ENCODE results near the gene NPPB.
A peak's percentile ranks its signal among the peaks of the same experiment; 100 is the strongest.

NPPB gene

GRCh38 chr1:11856698-11857097, 2.0 kb downstream of the NPPB start:
- DNase-seq, result no peak

DNA sequence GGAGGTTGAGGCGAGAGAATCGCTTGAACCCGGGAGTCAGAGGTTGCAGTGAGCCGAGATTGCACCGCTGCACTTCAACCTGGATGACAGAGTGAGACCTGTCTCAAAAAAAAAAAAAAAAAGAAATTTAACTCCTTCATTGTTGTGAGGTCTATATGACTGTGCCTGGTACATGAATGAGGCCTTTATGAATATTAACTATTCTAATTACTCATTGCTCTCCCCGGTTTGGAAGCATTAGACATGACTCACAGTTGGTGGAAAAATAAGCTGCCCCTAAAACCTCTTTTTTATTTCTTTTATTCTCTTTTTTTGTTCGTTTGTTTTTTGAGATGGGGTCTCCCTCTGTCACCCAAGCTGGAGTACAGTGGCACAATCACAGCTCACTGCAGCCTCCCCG, 3.3 kb downstream of the NPPB start:
- no peak for DNase-seq

DNA sequence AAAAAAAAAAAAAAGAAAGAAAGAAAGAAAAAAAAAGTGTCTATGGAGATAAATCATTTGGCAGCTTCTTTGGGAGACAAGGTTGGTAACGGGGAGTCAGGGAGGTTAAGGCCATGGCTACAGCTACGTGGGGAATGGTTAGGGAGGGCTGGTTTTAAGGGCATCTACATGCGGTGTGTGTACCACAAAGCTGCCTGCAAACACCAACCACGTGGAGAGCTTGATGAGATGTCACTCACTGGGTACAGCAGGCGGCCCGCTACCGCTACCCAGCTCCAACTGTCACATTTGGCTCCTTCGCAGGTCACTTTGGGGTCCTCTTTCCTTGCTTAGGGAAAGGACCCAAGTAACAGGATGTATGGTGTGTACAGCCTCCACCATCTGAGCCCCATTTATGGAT, 4.2 kb downstream of the NPPB start:
- DNase-seq, result no peak

DNA sequence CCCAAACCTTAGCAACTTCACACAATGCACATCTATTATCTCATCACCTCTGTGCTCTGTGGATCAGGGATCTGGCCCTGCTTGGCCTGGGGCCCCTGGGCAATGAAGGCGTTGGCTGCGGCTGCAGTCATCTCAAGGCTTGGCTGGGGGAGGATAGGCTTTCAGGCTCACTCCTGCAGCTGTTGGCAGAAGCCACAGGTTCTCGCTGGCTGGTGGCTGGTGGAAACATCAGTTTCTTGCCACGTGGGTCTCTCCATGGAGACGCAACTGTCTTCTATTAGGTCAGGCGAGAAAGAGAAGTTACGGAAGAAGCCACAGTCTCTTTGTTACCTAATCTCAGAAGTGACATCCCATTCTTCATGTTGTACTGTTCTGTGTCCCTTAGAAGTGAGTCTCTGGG, 7.6 kb downstream of the NPPB start:
- no peak for DNase-seq

DNA sequence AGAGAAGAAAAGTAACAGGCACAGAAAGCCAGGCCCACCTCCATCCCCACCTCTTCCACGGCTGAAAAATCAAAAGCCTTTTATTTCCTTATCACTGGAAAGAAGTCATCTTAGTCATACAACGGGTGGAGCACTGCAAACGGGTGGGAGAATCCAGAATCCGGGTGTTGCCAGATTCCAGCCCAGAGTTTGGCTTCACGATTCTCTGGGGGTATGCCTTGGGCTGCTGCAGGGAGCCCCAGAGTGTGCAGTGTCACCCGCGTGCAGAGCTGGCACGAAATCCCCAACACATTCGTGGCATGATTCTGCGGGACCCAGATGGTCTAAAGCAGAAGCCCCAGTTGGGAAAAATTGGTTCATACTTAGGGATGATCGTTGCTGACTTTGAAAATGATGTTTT, 8.6 kb downstream of the NPPB start:
- DNase-seq, result no peak

DNA sequence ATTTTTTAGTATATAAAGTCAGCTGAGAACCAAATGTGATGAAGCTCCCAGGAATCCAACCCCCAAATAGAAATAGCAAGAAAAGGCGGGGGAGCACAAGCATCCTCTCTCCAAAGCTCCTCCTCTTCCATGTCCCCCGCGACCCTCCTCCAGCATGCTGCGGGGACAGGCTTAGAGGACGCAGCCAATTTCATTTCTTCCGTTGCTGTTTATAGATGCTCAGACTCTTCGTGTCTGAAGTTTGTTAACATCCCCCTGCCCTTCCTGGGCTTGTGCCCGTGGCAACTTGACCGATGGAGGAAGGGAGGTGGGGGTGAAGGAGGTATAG, 10.4 kb downstream of the NPPB start:
- no peak for DNase-seq

GRCh38 chr1:11847667-11848372, 10.9 kb downstream of the NPPB start, which contains the start of gene NPPA:
Gene NPPA (minus strand): TSS chr1:11847783. CDS start chr1:11847684, 99 bp downstream.
- DNase-seq, result peak; percentile 99

DNA sequence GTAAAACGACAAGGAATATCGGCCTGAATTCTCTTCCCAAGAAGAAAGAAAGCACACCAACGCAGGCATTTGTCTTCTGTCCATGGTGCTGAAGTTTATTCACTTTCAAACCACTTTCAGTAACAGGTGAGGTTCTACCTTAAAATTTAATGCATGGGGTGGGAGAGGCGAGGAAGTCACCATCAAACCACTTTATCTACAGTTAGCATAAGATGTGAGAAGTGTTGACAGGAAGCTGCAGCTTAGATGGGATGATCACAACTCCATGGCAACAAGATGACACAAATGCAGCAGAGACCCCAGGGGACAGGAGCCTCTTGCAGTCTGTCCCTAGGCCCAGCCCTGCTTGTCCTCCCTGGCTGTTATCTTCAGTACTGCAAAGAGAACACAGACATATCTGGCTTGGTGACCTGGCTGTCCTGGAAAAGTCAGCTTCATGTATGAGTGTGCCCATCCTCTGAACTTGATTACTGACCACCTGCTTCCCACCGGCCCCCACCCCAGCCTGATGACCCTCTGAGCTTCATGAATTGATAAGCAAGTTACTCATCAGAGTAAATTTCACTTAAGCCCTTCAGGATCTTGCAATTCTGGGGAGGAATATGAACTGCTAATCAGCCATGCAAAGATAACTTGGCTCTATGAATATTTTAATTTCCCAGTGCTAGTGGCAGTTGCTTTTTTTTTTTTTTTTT, 13.0 kb downstream of the NPPB start:
- no peak for DNase-seq

- peak; percentile 56 for DNase-seq
Measured at GRCh38 chr1:11842154-11843041, 16.3 kb downstream of the NPPB start.

GRCh38 chr1:11841245-11842153, 17.2 kb downstream of the NPPB start:
- peak; percentile 56 for DNase-seq

- DNase-seq, result no peak
Measured at GRCh38 chr1:11839727-11840705, 18.7 kb downstream of the NPPB start.

DNA sequence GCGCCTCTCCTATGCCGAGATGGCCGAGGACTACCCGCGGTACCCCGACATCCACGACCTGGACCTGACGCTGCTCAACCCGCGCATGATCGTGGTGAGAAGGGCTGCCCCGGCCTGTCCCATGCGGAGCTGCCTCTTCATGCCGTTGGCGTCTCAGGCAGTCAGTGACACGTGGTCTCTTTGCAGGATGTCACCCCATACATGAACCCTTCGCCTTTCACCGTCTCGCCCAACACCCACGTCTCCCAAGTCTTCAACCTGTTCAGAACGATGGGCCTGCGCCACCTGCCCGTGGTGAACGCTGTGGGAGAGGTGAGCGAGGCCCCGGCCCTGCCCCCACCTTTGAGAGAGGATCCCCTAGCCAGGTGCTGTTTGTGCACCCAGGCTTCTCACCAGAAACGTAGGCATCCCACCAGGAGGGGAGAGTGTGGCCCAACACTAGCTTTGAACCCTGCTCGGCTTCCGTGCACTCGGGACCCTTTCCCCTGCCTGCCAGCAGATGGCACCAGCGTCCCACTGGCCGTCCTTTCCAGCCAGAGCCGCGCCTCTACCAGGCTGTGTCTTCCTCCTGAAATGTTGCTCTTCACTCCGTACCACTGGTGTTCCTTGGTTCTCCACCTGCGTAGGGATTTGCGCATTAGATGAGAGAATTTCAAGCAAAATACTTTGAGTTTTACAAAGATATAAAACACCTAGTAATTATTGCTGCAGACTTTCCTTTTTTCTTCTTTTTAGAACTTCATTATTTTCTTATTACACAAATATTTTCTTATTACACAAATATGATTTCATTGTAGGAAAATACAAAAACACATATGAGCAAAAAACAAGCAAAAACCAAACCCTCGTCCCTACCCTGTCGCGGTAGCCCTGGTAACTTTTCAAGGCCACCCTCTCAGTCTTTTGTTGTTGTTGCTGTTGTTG, 20.1 kb downstream of the NPPB start:
- DNase-seq, result peak; percentile 73

- DNase-seq, result no peak
Measured at GRCh38 chr1:11837767-11838348, 20.9 kb downstream of the NPPB start.

DNA sequence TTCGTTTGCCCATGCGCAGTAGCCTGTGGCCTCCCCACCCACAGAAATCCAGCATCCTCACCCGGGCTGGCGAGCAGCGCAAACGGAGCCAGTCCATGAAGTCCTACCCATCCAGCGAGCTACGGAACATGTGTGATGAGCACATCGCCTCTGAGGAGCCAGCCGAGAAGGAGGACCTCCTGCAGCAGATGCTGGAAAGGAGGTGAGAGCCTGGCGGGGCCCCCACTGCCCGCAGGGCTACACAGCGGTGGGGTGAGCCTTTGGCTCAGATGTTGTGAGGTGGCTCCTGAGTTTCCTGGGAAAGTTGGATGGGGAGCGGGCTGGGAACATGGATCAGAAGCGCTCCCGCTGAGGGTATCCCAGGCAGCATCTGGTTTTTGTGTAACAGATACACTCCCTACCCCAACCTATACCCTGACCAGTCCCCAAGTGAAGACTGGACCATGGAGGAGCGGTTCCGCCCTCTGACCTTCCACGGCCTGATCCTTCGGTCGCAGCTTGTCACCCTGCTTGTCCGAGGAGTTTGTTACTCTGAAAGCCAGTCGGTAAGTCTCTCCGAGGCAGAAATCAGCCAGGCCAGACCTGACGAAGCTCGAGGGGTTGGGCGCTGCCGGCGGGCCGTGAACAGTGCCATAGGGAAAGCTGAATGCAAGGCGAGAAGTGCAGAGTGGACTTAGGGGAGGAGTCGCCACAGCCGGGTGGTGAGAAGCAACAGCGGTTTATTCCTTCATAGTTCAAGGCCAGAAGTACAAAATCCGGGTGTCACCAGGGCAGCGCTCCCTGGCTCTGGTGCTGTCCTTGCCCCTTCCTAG, 21.6 kb downstream of the NPPB start:
- no peak for DNase-seq

- DNase-seq, result no peak
Measured at GRCh38 chr1:11835441-11836225, 23.1 kb downstream of the NPPB start.

GRCh38 chr1:11833900-11834299, 24.8 kb downstream of the NPPB start:
- DNase-seq, result no peak

GRCh38 chr1:11833497-11833896, 25.2 kb downstream of the NPPB start:
- DNase-seq, result no peak

Measured in NCI-H1092 treated with DMSO at 0.1 percent for 48 hours (cell line).